Liver (tissue), 9 donors: Measurements from ENCODE around the gene PCNX2. TPM values are rescaled to one million over a fixed set of nuclear protein-coding genes. Genes with fewer than 3 reads are reported as not detected.

ENCODE experiments used
- DNase-seq: peaks from one replicate; pipeline ENCODE4 v3.0.0-alpha.2; 2017; ENCODE audit warnings: low spot score
- H3K27ac ChIP-seq, 2 donors: one replicate each; pipeline ENCODE4 v1.7.0; 2013; ENCODE audit warnings: inconsistent platforms in 2 of 2, low read length in 2 of 2, control low read depth in 1 of 2, low read depth in 1 of 2, mild to moderate bottlenecking in 1 of 2
- H3K27me3 ChIP-seq, 4 donors: one replicate each; pipeline versions ENCODE4 v1.6.1 to v1.7.0; 2013; ENCODE audit warnings: low read length in 3 of 4, inconsistent platforms in 1 of 4, mild to moderate bottlenecking in 1 of 4, moderate library complexity in 1 of 4; ENCODE audit not compliant: control insufficient read depth in 4 of 4, insufficient read depth in 4 of 4
- H3K36me3 ChIP-seq, 4 donors: one replicate each; pipeline versions ENCODE4 v1.6.1 to v1.7.0; 2013; ENCODE audit warnings: low read length in 3 of 4, mild to moderate bottlenecking in 3 of 4, low read depth in 1 of 4, moderate library complexity in 1 of 4; ENCODE audit not compliant: control insufficient read depth in 4 of 4, insufficient read depth in 3 of 4
- H3K4me1 ChIP-seq, 4 donors: one replicate each; pipeline versions ENCODE4 v1.6.1 to v1.7.0; 2013; ENCODE audit warnings: low read length in 3 of 4, mild to moderate bottlenecking in 3 of 4, moderate library complexity in 1 of 4; ENCODE audit not compliant: control insufficient read depth in 4 of 4, insufficient read depth in 4 of 4
- H3K4me3 ChIP-seq, 3 donors: one replicate each; pipeline versions ENCODE4 v1.6.1 to v1.7.0; 2013; ENCODE audit warnings: low read length in 3 of 3, control low read depth in 1 of 3, low read depth in 1 of 3, mild to moderate bottlenecking in 1 of 3
- H3K9ac ChIP-seq, 2 donors: one replicate each; pipeline ENCODE4 v1.7.0; 2013; ENCODE audit warnings: low read length in 2 of 2, mild to moderate bottlenecking in 2 of 2, moderate library complexity in 2 of 2, control low read depth in 1 of 2, low read depth in 1 of 2
- H3K9me3 ChIP-seq, 4 donors: one replicate each; pipeline versions ENCODE4 v1.6.1 to v1.7.0; 2013; ENCODE audit warnings: low read length in 3 of 4; ENCODE audit not compliant: control insufficient read depth in 4 of 4
- ATF3 ChIP-seq: IDR thresholded peaks from 2 replicates; pipeline ENCODE4 v1.6.1; 2016; ENCODE audit warnings: antibody characterized with exemption
- CTCF ChIP-seq: fragments of 150-350 bp; IDR thresholded peaks from 2 replicates; pipeline ENCODE4 v1.5.1; 2017; ENCODE audit warnings: improper control_type of control experiment, low read depth, low read length; ENCODE audit not compliant: missing input control
- EGR1 ChIP-seq, 2 donors: IDR thresholded peaks; 2 replicates each; pipeline ENCODE4 v1.6.1; 2016 to 2018; ENCODE audit warnings: antibody characterized with exemption in 2 of 2, low read depth in 2 of 2
- FOXA1 ChIP-seq: IDR thresholded peaks from 2 replicates; pipeline ENCODE4 v1.6.1; 2016; ENCODE audit warnings: antibody characterized with exemption
- FOXA2 ChIP-seq: IDR thresholded peaks from 2 replicates; pipeline ENCODE4 v1.6.1; 2016; ENCODE audit warnings: antibody characterized with exemption
- GABPA ChIP-seq, 2 donors: IDR thresholded peaks in 1 of 2; conservative IDR thresholded peaks in 1 of 2; 2 replicates each; pipeline ENCODE4 v1.6.1; 2016; ENCODE audit warnings: antibody characterized with exemption in 2 of 2, mild to moderate bottlenecking in 1 of 2, moderate library complexity in 1 of 2
- HNF4A ChIP-seq, 2 donors: conservative IDR thresholded peaks; 2 replicates each; pipeline ENCODE4 v1.6.1; 2016; ENCODE audit warnings: antibody characterized with exemption in 2 of 2, mild to moderate bottlenecking in 2 of 2
- HNF4G ChIP-seq: IDR thresholded peaks from 2 replicates; pipeline ENCODE4 v1.6.1; 2016; ENCODE audit warnings: antibody characterized with exemption
- JUND ChIP-seq, 2 donors: IDR thresholded peaks; 2 replicates each; pipeline ENCODE4 v1.6.1; 2016; ENCODE audit warnings: antibody characterized with exemption in 2 of 2
- NR2F2 ChIP-seq: IDR thresholded peaks from 2 replicates; pipeline ENCODE4 v1.6.1; 2016; ENCODE audit warnings: antibody characterized with exemption
- RAD21 ChIP-seq, 2 donors: IDR thresholded peaks; 2 replicates each; pipeline ENCODE4 v1.6.1; 2016; ENCODE audit warnings: antibody characterized with exemption in 2 of 2, mild to moderate bottlenecking in 2 of 2
- REST ChIP-seq: IDR thresholded peaks from 2 replicates; pipeline ENCODE4 v1.6.1; 2016; ENCODE audit warnings: antibody characterized with exemption, mild to moderate bottlenecking
- RXRA ChIP-seq, 2 donors: IDR thresholded peaks; 2 replicates each; pipeline ENCODE4 v1.6.1; 2017 to 2018; ENCODE audit warnings: antibody characterized with exemption in 2 of 2, mild to moderate bottlenecking in 1 of 2
- SP1 ChIP-seq: IDR thresholded peaks from 2 replicates; pipeline ENCODE4 v1.6.1; 2018; ENCODE audit warnings: antibody characterized with exemption, mild to moderate bottlenecking
- TAF1 ChIP-seq: conservative IDR thresholded peaks from 2 replicates; pipeline ENCODE4 v1.6.1; 2016; ENCODE audit warnings: antibody characterized with exemption, mild to moderate bottlenecking
- YY1 ChIP-seq: IDR thresholded peaks from 2 replicates; pipeline ENCODE4 v1.6.1; 2016; ENCODE audit warnings: antibody characterized with exemption, mild to moderate bottlenecking
- ZBTB33 ChIP-seq: IDR thresholded peaks from 2 replicates; pipeline ENCODE4 v1.6.1; 2016; ENCODE audit warnings: antibody characterized with exemption
- WGBS: extraction: QIAGEN DNeasy Blood & Tissue Kit; methylation state at CpG from one replicate; pipeline ENCODE4 v1.1.7; 2013; 5-methylcytosine and 5-hydroxymethylcytosine counted together
- polyA plus RNA-seq, 2 donors: library from polyadenylated mRNA; stranded (reverse) in 1 of 2; unstranded in 1 of 2; fragments of 200-250 nt in 1 of 2; fragments of >200 nt in 1 of 2; fragmentation: Nextera tagmentation in 1 of 2; extraction: Ambion mirVana in 1 of 2; gene quantifications; one replicate each; pipeline versions ENCODE4 v1.2.1 to v1.2.3, GENCODE V29; 2013 to 2015
- total RNA-seq, 2 donors: library from RNA; depleted of rRNA; stranded (reverse); fragments of >200 nt; gene quantifications; one replicate each; pipeline ENCODE4 v1.2.3, GENCODE V29; 2014
- donor health status: healthy.
- donor health status: healthy.
- donor health status: healthy.
- donor health status: healthy.
- donor health status: healthy.

Gene PCNX2
- total and polyA plus RNA-seq, 4 donors, result 0.20 to 3.1 (median 0.92) TPM

GRCh38 chr1:233253832-233254331, 41.6 kb downstream of the PCNX2 start:
- no peak overlapping the region for H3K4me3 ChIP-seq
- no peak overlapping the region for H3K9ac ChIP-seq
- TF ChIP-seq ATF3, result no peak
- TF ChIP-seq HNF4A (conservative IDR thresholded peaks at IDR 0.05), result no peak
- TF ChIP-seq RAD21 (IDR thresholded peaks at IDR 0.05), result no peak
- TF ChIP-seq HNF4G, result no peak
- TF ChIP-seq CTCF, result no peak
- TF ChIP-seq YY1, result no peak
- TF ChIP-seq RXRA (IDR thresholded peaks at IDR 0.05), result no peak
- TF ChIP-seq FOXA1, result no peak
- TF ChIP-seq JUND (IDR thresholded peaks at IDR 0.05), result no peak
- no peak for TF ChIP-seq TAF1
- TF ChIP-seq FOXA2, result no peak
- no peak for TF ChIP-seq ZBTB33
- TF ChIP-seq SP1, result no peak
- TF ChIP-seq NR2F2, result no peak
- TF ChIP-seq REST, result no peak
- TF ChIP-seq GABPA (IDR thresholded peaks at IDR 0.05 in 1 of 2, conservative IDR thresholded peaks at IDR 0.05 in 1 of 2), result no peak
- no peaks in the 10 kb centered on the region for H3K36me3 ChIP-seq
- DNase-seq, result no peak
- WGBS, result 53% methylated on average over 1 of the region's 1 CpG
- no peaks in the 10 kb centered on the region for H3K27me3 ChIP-seq
- no peak overlapping the region for H3K27ac ChIP-seq
- peaks cover 0 to 1% (median 0%) of the 10 kb centered on the region in 4 donors for H3K4me1 ChIP-seq
- H3K9me3 ChIP-seq, result no peaks in the 10 kb centered on the region

- Histone ChIP-seq H3K9ac (no peak overlapping the region), H3K27me3 (no peaks in the 10 kb centered on the region), H3K36me3 (no peaks in the 10 kb centered on the region), H3K4me3 (no peak overlapping the region), H3K9me3 (no peaks in the 10 kb centered on the region), H3K4me1 (peaks cover 0 to 1% (median 0%) of the 10 kb centered on the region in 4 donors), H3K27ac (no peak overlapping the region)
- TF ChIP-seq FOXA2, result no peak
- TF ChIP-seq EGR1 (IDR thresholded peaks at IDR 0.05; ENCODE audit: low read depth in 2 of 2), result no peak
- DNase-seq, result no peak
- 96% methylated on average over 4 of the region's 4 CpGs for WGBS
Measured at GRCh38 chr1:233253231-233253831, 42.2 kb downstream of the PCNX2 start.
